ENCODE results near the gene EZH1. TPM values are rescaled to one million over a fixed set of nuclear protein-coding genes. Genes with fewer than 3 reads are reported as not detected.

Gene EZH1
- total RNA-seq, 1 experiment from 2014 or later: 22.4 TPM

GRCh38 chr17:42698736-42699414 lies 46.0 kb downstream of the EZH1 start (continued):
- TF ChIP-seq FOXK1 (CRISPR knock-in tag; IDR thresholded peaks at IDR 0.05) (no peak), ZNF416 (CRISPR knock-in tag; IDR thresholded peaks at IDR 0.05) (no peak), ZNF512 (CRISPR knock-in tag; IDR thresholded peaks at IDR 0.05; ENCODE audit: borderline replicate concordance) (no peak), E2F5 (CRISPR knock-in tag; IDR thresholded peaks at IDR 0.05) (no peak), MYBL2 (CRISPR knock-in tag; IDR thresholded peaks at IDR 0.05) (no peak)

GRCh38 chr17:42697108-42697811 lies 47.6 kb downstream of the EZH1 start:
- H3K9me3 Mint-ChIP-seq: no peaks in the 10 kb centered on the region
- ChIA-PET CTCF (interaction anchor here (1.1 to 2.0 kb wide), 3 partner anchors 23 to 119 kb away, joined by 3 to 4 read pairs (median 4); no protein-coding TSS in a partner anchor), POLR2A (no interaction called here)
- H3K4me3 Mint-ChIP-seq: no peak overlapping the region
- H3K36me3 Mint-ChIP-seq: peaks cover 8% of the 10 kb centered on the region
- DNase-seq (ENCODE audit: low spot score) (no peak), ATAC-seq (no peak)
- peaks cover 2% of the 10 kb centered on the region; the same call in 1 of the 2 replicates for H3K4me1 Mint-ChIP-seq
- no peak overlapping the region for H3K27ac Mint-ChIP-seq
- H3K27me3 Mint-ChIP-seq (ENCODE audit: low read depth): no peaks in the 10 kb centered on the region
- TF ChIP-seq E2F5 (CRISPR knock-in tag; IDR thresholded peaks at IDR 0.05): no peak
- no peak for TF ChIP-seq ZNF423 (CRISPR knock-in tag; IDR thresholded peaks at IDR 0.05)

GRCh38 chr17:42695500-42695899 lies 49.3 kb downstream of the EZH1 start:
- ChIA-PET POLR2A (no interaction called here), CTCF (no interaction called here)
- ATAC-seq: no peak
- H3K27me3 Mint-ChIP-seq (ENCODE audit: low read depth): no peaks in the 10 kb centered on the region
- H3K4me1 Mint-ChIP-seq: peaks cover 2% of the 10 kb centered on the region; the same call in 1 of the 2 replicates
- no peak for DNase-seq (ENCODE audit: low spot score)
- no peak overlapping the region for H3K4me3 Mint-ChIP-seq
- H3K36me3 Mint-ChIP-seq: peaks cover 8% of the 10 kb centered on the region
- TF ChIP-seq ZNF121 (CRISPR knock-in tag; IDR thresholded peaks at IDR 0.05) (no peak), CBFB (CRISPR knock-in tag; IDR thresholded peaks at IDR 0.05; ENCODE audit: low read depth) (no peak), MLX (CRISPR knock-in tag; IDR thresholded peaks at IDR 0.05) (no peak), ELF4 (CRISPR knock-in tag; IDR thresholded peaks at IDR 0.05; ENCODE audit: low read depth) (no peak), NFATC4 (CRISPR knock-in tag; IDR thresholded peaks at IDR 0.05) (no peak), CDX4 (CRISPR knock-in tag; IDR thresholded peaks at IDR 0.05; ENCODE audit: borderline replicate concordance) (no peak), ERG (CRISPR knock-in tag; IDR thresholded peaks at IDR 0.05) (no peak), ZMAT4 (CRISPR knock-in tag; IDR thresholded peaks at IDR 0.05) (no peak), ZBTB21 (CRISPR knock-in tag; IDR thresholded peaks at IDR 0.05; ENCODE audit: borderline replicate concordance) (no peak), ZNF263 (CRISPR knock-in tag; IDR thresholded peaks at IDR 0.05; ENCODE audit: low read depth) (no peak), ATF1 (CRISPR knock-in tag; IDR thresholded peaks at IDR 0.05) (no peak), MAX (CRISPR knock-in tag; IDR thresholded peaks at IDR 0.05) (no peak), TEAD4 (CRISPR knock-in tag; IDR thresholded peaks at IDR 0.05) (no peak), FOXP1 (CRISPR knock-in tag; IDR thresholded peaks at IDR 0.05; ENCODE audit: borderline replicate concordance) (no peak), FOXJ3 (CRISPR knock-in tag; IDR thresholded peaks at IDR 0.05; ENCODE audit: borderline replicate concordance) (no peak), SOX15 (CRISPR knock-in tag; IDR thresholded peaks at IDR 0.05) (no peak), JUN (CRISPR knock-in tag; IDR thresholded peaks at IDR 0.05) (no peak), ATF3 (CRISPR knock-in tag; conservative IDR thresholded peaks at IDR 0.05) (no peak)
- H3K27ac Mint-ChIP-seq: no peak overlapping the region
- H3K9me3 Mint-ChIP-seq: no peaks in the 10 kb centered on the region

Measured in WTC11 (cell line).